HG02852 (cell line): ENCODE data around the gene CELF5.
"Not testable (repeated sequence)": the region's sequence is repeated elsewhere in the genome, so short reads cannot be mapped to it uniquely, and the experiment has no call there.

Experiments used
- ATAC-seq: cut with Tn5 transposase; IDR thresholded peaks from one replicate; pipeline ENCODE4 v1.9.1; 2021; ENCODE audit warnings: mild to moderate bottlenecking, moderate library complexity; ENCODE audit not compliant: unreplicated experiment

Gene CELF5

GRCh38 chr19:3206216-3206953 is 18.1 kb upstream of the CELF5 start:
- no peak for ATAC-seq

- no peak for ATAC-seq
These were observed 16.8 kb upstream of the CELF5 start for GRCh38 chr19:3207461-3208242.

GRCh38 chr19:3208317-3209207 is 15.9 kb upstream of the CELF5 start:
- ATAC-seq = no peak

- ATAC-seq = no peak
These were observed 14.0 kb upstream of the CELF5 start for GRCh38 chr19:3210347-3211017.

- no peak for ATAC-seq
These were observed 13.3 kb upstream of the CELF5 start for GRCh38 chr19:3211191-3211590.

- ATAC-seq = no peak
These were observed 11.3 kb upstream of the CELF5 start for GRCh38 chr19:3213159-3213558.

GRCh38 chr19:3216874-3217273 is 7.6 kb upstream of the CELF5 start:
- no peak for ATAC-seq

- ATAC-seq = no peak
These were observed 3.9 kb upstream of the CELF5 start for GRCh38 chr19:3220576-3220975.

GRCh38 chr19:3221576-3221975 is 2.9 kb upstream of the CELF5 start:
- ATAC-seq = not testable (repeated sequence)

- no peak for ATAC-seq
These were observed 1.8 kb upstream of the CELF5 start for GRCh38 chr19:3222709-3223108.

GRCh38 chr19:3225169-3225485 is 666 bp downstream of the CELF5 start:
- no peak for ATAC-seq

GRCh38 chr19:3225677-3226093 is 1.2 kb downstream of the CELF5 start:
- ATAC-seq = no peak

GRCh38 chr19:3227054-3227626 is 2.7 kb downstream of the CELF5 start:
- no peak for ATAC-seq

- no peak for ATAC-seq
These were observed 4.9 kb downstream of the CELF5 start for GRCh38 chr19:3229346-3229743.

GRCh38 chr19:3229888-3230496 is 5.5 kb downstream of the CELF5 start:
- no peak for ATAC-seq

- ATAC-seq = no peak
These were observed 6.8 kb downstream of the CELF5 start for GRCh38 chr19:3231288-3231687.

- no peak for ATAC-seq
These were observed 8.7 kb downstream of the CELF5 start for GRCh38 chr19:3233116-3233515.

GRCh38 chr19:3233831-3234230 is 9.4 kb downstream of the CELF5 start:
- no peak for ATAC-seq

GRCh38 chr19:3234800-3235199 is 10.3 kb downstream of the CELF5 start:
- ATAC-seq = no peak

- not testable (repeated sequence) for ATAC-seq
These were observed 11.1 kb downstream of the CELF5 start for GRCh38 chr19:3235604-3236003.
